HG03571 (cell line): ENCODE data around the gene KRTAP2-1.
"Not testable (repeated sequence)": the region's sequence is repeated elsewhere in the genome, so short reads cannot be mapped to it uniquely, and the experiment has no call there.

Experiments used
- ATAC-seq: cut with Tn5 transposase; IDR thresholded peaks from one replicate; pipeline ENCODE4 v1.9.1; 2021; ENCODE audit not compliant: unreplicated experiment

Gene KRTAP2-1

DNA sequence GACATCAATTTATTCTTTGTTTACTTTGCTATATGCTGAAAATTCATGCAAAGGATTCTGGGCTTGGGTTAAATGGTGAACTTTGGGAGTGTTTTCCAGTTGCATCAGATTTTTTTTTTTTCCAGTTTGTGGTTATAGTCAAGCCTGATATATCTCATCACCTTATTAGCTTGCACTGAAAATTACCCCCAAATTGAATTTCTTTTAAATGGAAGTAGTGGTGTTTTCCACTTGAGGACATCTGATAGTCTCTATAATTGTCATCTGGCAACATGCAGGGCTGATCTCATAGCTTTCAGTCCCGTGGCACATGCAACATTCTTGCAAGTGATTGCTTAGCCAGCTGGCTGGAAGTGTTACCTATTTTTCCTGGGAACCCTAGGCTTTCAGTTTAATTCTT is 33.5 kb downstream of the KRTAP2-1 start:
- ATAC-seq, result no peak

DNA sequence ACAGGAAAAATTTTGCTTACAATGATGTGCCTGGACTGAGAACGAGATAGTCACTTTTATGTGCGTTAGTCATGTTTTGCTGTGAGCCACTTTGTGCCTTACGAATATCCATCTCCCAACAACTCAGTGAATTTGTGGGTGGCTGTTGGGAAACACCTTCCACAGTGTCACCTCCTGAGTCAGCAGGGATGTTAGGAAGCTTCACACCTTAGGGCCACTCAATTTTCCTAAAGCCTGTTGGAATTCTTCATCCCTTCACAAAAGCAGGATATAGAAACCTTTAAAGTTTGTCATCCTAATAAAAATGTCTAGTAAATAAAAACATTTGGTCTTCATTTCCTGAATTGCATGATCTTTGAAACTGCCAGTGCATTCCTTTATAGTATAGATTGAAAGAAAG is 33.9 kb downstream of the KRTAP2-1 start:
- ATAC-seq, result no peak

DNA sequence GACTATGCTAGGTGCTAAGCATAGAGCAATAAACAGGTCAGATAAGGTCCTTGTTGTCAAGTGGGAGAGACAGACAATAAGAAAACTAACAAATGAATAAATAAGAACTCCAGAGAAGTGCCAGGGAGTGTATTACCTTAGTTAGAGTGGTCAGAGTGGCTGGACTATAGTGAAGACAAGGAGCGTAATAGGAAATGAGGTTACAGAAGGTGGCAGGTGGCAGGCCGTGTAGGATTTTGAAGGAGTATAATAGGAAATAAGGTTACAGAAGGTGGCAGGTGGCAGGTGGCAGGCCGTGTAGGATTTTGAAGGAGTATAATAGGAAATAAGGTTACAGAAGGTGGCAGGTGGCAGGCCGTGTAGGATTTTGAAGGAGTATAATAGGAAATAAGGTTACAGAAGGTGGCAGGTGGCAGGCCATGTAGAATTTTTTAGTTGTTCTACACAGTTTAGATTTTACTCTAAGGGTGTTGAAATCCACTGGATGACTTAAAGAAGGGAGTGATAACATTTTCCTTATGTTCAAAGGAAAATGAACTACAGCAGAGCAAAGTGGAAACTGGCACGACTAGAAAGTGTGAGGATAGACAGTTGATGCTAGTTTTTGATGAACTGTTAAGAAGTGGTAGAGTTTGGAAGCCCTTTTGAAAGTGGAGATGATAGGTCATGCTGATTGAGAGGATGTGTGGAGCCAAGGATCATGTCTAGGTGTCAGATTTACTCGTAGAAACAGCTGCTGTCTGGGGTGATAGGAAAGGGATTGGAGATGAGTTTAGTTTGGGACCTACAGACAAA is 34.6 kb downstream of the KRTAP2-1 start:
- ATAC-seq, result no peak

DNA sequence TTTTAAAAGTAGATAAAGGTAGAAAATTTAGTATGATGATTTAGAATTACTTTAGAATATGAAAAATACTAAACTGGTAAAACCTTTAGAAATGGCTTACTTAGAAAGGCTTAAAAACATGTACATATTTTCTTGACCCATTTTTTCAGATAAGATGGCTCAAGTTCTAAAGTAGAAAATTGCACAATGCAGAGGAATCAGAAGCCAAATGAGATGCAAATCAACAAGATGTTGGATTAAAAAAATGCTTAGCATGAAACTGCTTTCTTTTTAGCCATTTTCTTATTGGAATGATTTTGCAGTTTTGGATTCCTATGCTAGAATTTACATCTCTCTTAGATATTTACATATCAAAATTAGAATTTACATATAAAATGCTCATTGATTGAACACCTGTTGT is 36.7 kb downstream of the KRTAP2-1 start:
- ATAC-seq, result no peak

DNA sequence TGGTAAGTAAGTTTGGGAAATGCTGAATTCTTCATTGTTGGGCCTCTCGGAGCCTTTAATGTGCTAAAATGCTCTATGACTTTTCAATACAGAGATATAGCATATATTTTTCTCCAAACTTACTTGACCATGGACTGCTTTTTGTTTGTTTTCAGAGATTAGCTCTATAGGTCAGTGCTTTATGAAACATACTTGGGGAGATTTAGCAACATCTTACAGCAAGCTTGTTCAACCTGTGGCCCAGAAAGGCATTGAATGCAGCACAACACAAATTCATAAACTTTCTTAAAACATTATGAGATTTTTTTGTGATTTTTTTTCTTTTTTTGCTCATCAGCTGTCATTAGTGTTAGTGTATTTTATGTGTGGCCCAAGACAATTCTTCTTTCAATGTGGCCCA is 37.2 kb downstream of the KRTAP2-1 start:
- ATAC-seq, result no peak

DNA sequence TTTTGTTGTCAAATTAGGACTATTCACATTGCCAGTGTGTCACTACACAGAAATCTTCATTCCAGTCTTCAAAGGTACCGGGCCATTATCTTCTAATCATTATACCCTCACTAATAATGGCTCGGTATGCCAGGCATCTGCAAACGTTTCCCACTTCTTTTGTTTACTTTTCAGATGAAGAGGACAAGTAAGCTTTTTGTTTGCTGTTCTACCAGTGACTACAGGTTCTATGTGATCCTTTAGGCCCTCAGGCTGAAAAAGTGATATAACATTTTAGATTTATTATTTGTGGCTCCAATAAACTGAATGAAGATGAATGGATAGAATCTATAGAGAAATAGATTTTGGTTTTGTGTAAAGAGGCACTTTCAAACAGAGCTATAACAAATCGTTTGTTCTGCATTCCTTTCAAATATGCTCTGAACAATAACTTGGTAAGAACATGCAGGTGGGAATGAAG is 37.8 kb downstream of the KRTAP2-1 start:
- no peak for ATAC-seq

DNA sequence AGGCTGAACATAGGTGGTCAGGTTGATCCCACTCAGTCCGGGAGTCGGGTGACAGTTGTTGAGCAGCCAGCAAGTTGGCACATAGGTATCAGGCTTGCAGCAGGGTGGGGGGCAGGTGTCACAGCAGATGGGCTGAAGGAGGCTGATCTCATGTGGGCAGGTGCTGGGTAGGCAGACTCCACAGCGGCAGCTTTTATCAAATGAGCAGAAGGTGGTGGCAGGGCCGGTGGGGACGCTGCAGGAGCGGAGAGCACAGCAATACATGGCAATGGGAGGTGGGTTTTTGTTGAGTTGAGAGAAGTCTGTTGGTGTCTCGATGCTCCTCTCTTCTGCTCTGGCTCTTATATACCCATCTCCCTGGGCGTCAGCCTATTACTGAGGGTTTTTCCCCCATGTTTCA is 38.3 kb downstream of the KRTAP2-1 start, which contains the start of gene KRTAP3-1:
Gene KRTAP3-1 (minus strand): TSS at position 318 of the 400 bp plus-strand sequence. CDS start 54 bp downstream, at position 264.
- ATAC-seq, result no peak

DNA sequence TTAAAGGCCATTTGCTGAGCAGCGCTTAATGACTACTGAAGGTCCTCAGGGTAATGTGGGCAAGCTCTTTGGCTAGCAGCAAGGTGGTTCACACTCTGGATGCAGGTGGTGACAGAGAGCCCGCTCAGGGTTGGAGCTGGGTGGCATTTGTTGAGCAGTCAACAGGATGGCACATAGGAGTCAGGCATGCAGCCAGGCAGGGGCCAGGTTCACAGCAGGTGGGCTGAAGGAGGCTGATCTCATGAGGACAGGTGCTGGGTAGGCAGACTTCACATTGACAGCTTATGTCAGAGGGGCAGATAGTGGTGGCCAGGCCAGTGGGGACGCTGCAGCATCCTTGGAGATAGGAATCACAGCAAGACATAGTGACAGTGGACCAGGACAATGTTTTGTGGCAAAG is 42.7 kb downstream of the KRTAP2-1 start:
- no peak for ATAC-seq

DNA sequence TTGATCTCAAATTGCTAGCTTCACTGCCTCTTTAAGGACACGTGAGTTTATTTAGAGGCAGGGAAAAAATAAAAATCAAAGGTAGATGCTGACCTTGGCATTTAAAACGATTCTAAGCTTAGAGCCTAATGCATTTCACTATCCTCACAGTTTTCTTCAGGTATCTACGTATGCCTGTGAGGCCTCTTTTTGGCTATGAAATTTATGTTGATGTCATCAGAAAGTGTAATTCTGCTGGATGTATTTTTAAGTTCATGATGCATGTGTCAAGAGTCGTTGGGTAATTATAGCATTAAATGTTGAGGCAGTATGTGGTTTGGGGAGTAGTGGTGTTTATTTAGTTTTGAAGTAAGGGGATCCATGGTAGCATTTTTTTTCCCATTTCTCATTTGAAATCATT is 43.2 kb downstream of the KRTAP2-1 start:
- ATAC-seq, result no peak

DNA sequence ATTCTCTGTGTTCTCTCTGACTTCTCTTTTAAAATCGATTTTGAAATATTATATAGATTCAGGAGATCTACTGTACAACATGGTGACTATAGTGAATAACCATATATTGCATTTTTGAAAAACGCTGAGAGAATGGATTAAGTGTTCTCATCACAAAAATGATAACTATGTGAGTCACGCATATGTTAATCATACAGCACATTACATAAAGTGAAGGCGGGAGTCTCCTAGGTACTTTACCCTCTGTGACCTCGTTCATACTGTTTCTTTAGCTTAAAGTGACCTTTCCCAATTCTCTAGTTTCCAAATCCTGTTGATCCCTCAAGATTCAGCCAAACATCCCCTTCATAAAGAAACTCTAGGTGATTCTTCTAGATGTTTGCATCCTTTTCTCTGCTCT is 44.3 kb downstream of the KRTAP2-1 start:
- no peak for ATAC-seq

DNA sequence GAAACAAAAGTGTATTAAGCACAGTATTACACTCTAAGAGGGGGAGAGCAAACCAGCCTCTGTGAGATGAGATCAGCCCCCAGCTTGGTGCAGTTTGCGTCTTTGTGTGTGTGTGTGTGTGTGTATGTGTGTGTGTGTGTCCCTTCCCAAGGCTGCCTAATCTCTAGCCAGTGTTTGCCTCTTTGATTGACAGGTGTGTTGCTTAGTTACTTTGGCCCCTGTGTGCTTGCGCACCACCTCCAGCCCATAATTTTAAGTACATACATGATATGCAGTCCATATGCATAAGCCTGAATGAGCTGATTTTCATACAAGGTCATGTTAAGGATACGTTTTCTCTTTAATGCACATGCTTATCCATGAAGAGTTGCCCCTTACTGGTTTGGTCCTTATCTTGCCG is 45.3 kb downstream of the KRTAP2-1 start:
- ATAC-seq, result no peak

DNA sequence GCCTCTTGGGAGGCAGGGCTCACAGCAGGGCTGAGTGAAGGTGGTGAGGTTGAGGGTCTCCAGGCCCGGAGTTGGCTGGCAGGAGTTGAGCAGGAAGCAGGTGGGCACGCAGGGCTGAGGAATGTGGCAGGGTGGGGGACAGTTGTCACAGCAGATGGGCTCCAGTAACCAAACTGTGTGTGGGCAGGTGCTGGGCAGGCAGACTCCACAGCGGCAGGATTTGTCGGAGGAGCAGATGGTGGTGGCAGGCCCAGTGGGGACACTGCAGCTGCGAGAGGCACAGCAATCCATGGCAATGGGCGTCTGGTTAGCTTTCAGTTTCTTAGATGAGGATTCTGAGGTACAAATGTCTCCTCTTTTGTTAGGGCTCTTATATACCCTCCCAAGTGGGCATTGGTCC is 47.6 kb downstream of the KRTAP2-1 start, which contains the start of gene KRTAP3-2:
Gene KRTAP3-2 (minus strand): TSS at position 344 of the 400 bp plus-strand sequence. CDS start 53 bp downstream, at position 291.
- not testable (repeated sequence) for ATAC-seq

DNA sequence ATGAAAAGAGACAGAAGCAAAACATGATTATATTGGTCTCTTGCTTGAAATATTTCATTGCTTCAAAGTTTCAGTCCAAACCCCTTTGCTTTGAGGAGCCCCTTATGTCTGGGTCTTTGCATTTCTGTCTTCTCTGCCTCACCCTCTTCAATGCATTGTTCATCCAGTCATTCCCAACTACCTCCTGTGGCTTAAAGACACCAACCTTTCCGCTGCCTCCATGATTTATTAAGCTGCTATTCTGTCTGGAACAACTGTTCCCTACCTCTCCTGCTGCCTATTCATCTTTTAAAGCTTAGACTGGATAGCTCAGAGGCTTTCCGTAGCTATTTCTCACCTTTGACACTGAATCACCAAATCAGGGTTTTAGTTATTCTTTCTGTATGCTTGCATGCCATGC is 49.8 kb downstream of the KRTAP2-1 start:
- no peak for ATAC-seq

DNA sequence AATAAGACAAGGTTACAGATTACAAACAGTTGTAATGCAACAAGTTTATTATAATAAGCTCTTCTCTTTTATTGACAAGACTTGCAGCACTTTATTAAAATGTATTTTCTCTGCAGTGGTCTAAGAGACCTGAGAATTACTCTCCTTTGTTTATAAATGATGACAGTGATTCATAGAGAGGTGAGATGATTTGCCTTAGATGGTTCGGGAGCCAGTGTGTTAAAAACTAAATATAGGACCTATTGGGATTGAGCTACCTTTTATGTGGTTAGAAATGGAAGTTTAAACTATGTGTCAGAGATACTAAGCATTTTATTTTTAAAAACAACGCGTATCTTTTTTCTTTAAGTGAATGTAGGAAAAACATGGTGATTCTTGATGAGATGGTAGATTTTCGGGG is 50.3 kb downstream of the KRTAP2-1 start:
- no peak for ATAC-seq
